PC-9 (cell line): ENCODE data around the gene TMEM98. TPM values are rescaled to one million over a fixed set of nuclear protein-coding genes. Genes with fewer than 3 reads are reported as not detected.

ENCODE experiments used
- BruUV-seq: library from RNA; stranded (reverse); fragments of 400-500 nt; replicated peaks from 2 replicates; lab custom pipeline; 2021; lab: Mats Ljungman, UMichigan
- CTCF ChIA-PET: fragments of 300-600 bp; sonication (Branson Sonifier 250); formaldehyde crosslinking; loops from one replicate; lab custom pipeline; 2022; ENCODE audit warnings: antibody characterized with exemption; lab: Charles Lee
- POLR2A ChIA-PET: fragments of 300-600 bp; sonication (Branson Sonifier 250); formaldehyde crosslinking; loops from one replicate; lab custom pipeline; 2022; ENCODE audit warnings: antibody characterized with exemption; ENCODE audit not compliant: unreplicated experiment; lab: Charles Lee
- DNase-seq, 2 experiments: peaks; one replicate each; pipeline versions ENCODE4 v3.0.0 to v3.0.0-alpha.2; 2015 to 2022; ENCODE audit warnings: mixed read lengths in 1 of 2
- H2AFZ ChIP-seq: fragments of 200-600 bp; sonication (generic); 2 replicates; pipeline ENCODE4 v1.8.1; 2017; ENCODE audit warnings: antibody characterized with exemption
- H3F3A ChIP-seq: fragments of 200-600 bp; sonication (generic); 2 replicates; pipeline ENCODE4 v1.8.1; 2017; ENCODE audit warnings: antibody characterized with exemption, mild to moderate bottlenecking, low read depth; ENCODE audit not compliant: insufficient read depth
- H3K27ac ChIP-seq: fragments of 200-600 bp; sonication (generic); 2 replicates; pipeline ENCODE4 v1.6.1; 2016; ENCODE audit warnings: mixed run types
- H3K27me3 ChIP-seq: fragments of 200-600 bp; sonication (generic); 2 replicates; pipeline ENCODE4 v1.6.1; 2016; ENCODE audit warnings: low read depth, mixed run types; ENCODE audit not compliant: insufficient read depth
- H3K36me3 ChIP-seq: fragments of 200-600 bp; sonication (generic); 2 replicates; pipeline ENCODE4 v1.6.1; 2016; ENCODE audit warnings: low read depth, mixed run types
- H3K4me1 ChIP-seq: fragments of 200-600 bp; sonication (generic); replicated peaks from 2 replicates; pipeline ENCODE4 v1.6.1; 2016; ENCODE audit warnings: mixed run types; ENCODE audit not compliant: insufficient read depth
- H3K4me2 ChIP-seq: fragments of 200-600 bp; sonication (generic); 2 replicates; pipeline ENCODE4 v1.6.1; 2017; ENCODE audit warnings: mixed run types
- H3K4me3 ChIP-seq: fragments of 200-600 bp; sonication (generic); 2 replicates; pipeline ENCODE4 v1.6.1; 2016; ENCODE audit warnings: mixed run types
- H3K79me2 ChIP-seq: fragments of 200-600 bp; sonication (generic); 2 replicates; pipeline ENCODE4 v1.6.1; 2017; ENCODE audit warnings: low read depth, mixed run types
- H3K9me2 ChIP-seq: fragments of 200-600 bp; sonication (generic); 2 replicates; pipeline ENCODE4 v1.8.1; 2017; ENCODE audit warnings: mild to moderate bottlenecking; ENCODE audit not compliant: insufficient read depth
- H3K9me3 ChIP-seq: fragments of 200-600 bp; sonication (generic); 2 replicates; pipeline ENCODE4 v1.8.1; 2016; ENCODE audit warnings: low read depth; ENCODE audit not compliant: insufficient read depth
- H4K20me1 ChIP-seq: fragments of 200-600 bp; sonication (generic); 2 replicates; pipeline ENCODE4 v1.8.1; 2017; ENCODE audit not compliant: insufficient read depth
- EZH2 ChIP-seq: fragments of 200-600 bp; sonication (generic); IDR thresholded peaks from 2 replicates; pipeline ENCODE4 v1.8.0; 2017; ENCODE audit warnings: antibody characterized with exemption, low read depth
- intact Hi-C: fragments of 100-400 bp; cut with micrococcal nuclease; formaldehyde crosslinking; loops from one replicate; pipeline ENCODE4 v1.10.0; 2022; ENCODE audit not compliant: unreplicated experiment
- total RNA-seq: library from RNA; stranded (reverse); gene quantifications from 2 replicates; pipeline ENCODE4 v1.2.3, GENCODE V29; 2021
- TF ChIP-seq, protein P1 (sequence below): fragments of 200-600 bp; sonication (generic); conservative IDR thresholded peaks from 2 replicates; pipeline ENCODE4 v1.6.1; 2017; ENCODE audit warnings: mixed run types, antibody characterized with exemption, mild to moderate bottlenecking, moderate library complexity

Gene TMEM98
- total RNA-seq, 1 experiment from 2014 or later, result not detected

DNA sequence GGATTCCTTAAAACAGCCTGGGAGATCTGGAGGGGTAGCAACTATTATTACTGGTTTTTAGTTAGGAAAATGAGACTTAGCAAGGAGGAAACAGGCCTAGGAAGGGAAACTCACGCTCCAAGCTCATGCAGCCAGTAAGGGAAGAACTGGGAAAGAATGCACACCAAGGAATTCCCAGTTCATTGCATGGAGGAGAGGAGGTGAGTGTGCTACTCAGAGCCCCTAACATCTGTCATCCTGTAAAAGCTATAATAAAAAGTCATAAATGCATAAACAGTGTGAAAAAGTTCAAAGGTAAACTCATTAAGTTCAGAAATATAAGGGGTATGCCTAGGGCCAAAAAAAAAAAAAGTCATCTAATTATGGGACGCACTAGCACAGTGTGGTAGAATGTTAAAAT lies 25.9 kb downstream of the TMEM98 start:
- Histone ChIP-seq H4K20me1 (no peaks in the 10 kb centered on the region), H3K4me1 (no peaks in the 10 kb centered on the region), H3K27me3 (peaks cover 47% of the 10 kb centered on the region), H3K4me2 (no peak overlapping the region), H3K9me2 (no peaks in the 10 kb centered on the region), H3F3A (no peaks in the 10 kb centered on the region), H3K4me3 (no peak overlapping the region), H2AFZ (no peak overlapping the region), H3K36me3 (no peaks in the 10 kb centered on the region), H3K79me2 (no peaks in the 10 kb centered on the region), H3K27ac (no peak overlapping the region), H3K9me3 (no peaks in the 10 kb centered on the region)
- ChIA-PET POLR2A (no interaction called here), CTCF (no interaction called here)
- no peak for TF ChIP-seq EZH2
- TF ChIP-seq, protein P1, sequence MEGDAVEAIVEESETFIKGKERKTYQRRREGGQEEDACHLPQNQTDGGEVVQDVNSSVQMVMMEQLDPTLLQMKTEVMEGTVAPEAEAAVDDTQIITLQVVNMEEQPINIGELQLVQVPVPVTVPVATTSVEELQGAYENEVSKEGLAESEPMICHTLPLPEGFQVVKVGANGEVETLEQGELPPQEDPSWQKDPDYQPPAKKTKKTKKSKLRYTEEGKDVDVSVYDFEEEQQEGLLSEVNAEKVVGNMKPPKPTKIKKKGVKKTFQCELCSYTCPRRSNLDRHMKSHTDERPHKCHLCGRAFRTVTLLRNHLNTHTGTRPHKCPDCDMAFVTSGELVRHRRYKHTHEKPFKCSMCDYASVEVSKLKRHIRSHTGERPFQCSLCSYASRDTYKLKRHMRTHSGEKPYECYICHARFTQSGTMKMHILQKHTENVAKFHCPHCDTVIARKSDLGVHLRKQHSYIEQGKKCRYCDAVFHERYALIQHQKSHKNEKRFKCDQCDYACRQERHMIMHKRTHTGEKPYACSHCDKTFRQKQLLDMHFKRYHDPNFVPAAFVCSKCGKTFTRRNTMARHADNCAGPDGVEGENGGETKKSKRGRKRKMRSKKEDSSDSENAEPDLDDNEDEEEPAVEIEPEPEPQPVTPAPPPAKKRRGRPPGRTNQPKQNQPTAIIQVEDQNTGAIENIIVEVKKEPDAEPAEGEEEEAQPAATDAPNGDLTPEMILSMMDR, result no peak
- intact Hi-C loops, result no loop called here
- no TSS peak for BruUV-seq
- no peak for DNase-seq

DNA sequence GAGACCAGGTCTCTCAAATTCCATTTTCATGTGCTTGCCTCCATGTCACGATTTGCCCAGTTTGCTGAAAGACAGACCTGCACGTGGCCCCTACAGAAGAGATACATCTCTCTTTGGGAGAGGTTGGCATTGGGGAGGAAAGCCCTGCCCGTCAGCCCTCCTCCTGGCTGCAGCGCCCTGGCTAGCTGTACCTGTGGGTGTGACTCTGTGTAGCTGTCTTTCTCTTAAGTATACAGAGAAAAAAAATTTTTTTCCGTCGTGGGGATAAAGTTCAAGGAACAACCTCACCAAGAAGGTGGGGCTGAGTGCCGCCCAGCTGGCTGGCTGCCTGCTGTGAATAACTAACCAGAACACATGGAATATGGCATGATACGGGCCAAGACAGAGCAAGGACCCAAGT lies 26.5 kb downstream of the TMEM98 start:
- Histone ChIP-seq H3K9me3 (no peaks in the 10 kb centered on the region), H2AFZ (no peak overlapping the region), H3K4me3 (no peak overlapping the region), H3K79me2 (no peaks in the 10 kb centered on the region), H3K4me1 (no peaks in the 10 kb centered on the region), H3K27ac (no peak overlapping the region), H3K36me3 (no peaks in the 10 kb centered on the region), H3K4me2 (no peak overlapping the region), H4K20me1 (no peaks in the 10 kb centered on the region), H3K27me3 (peaks cover 44% of the 10 kb centered on the region), H3F3A (no peaks in the 10 kb centered on the region), H3K9me2 (no peaks in the 10 kb centered on the region)
- TF ChIP-seq, protein P1, result no peak
- TF ChIP-seq EZH2, result no peak
- BruUV-seq, result no TSS peak
- DNase-seq, result no peak
- ChIA-PET CTCF (no interaction called here), POLR2A (no interaction called here)
- intact Hi-C loops, result no loop called here

DNA sequence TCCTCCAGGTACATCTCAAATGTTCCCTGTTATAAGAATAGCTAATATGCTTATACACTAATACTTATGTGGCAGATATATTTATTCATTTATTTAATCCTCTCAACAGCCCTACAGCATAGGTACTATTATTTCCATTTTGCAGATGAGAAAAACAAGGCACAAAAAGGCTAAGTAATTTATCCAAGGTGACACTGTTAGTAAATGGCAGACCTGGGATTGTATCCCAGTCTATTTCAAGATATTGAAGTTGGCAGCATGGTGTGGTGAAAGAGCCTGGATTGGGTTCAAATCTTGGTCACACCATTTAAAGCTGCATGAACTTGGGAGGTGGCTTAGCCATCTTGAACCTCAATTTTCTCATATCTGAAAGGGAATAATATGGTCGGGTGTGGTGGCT lies 27.2 kb downstream of the TMEM98 start:
- no peak for DNase-seq
- H3K9me3 ChIP-seq, result no peaks in the 10 kb centered on the region
- H3K4me1 ChIP-seq, result no peaks in the 10 kb centered on the region
- H3K79me2 ChIP-seq, result no peaks in the 10 kb centered on the region
- H3K4me3 ChIP-seq, result no peak overlapping the region
- no TSS peak for BruUV-seq
- H3K36me3 ChIP-seq, result no peaks in the 10 kb centered on the region
- POLR2A ChIA-PET, result no interaction called here
- no peak for TF ChIP-seq EZH2
- TF ChIP-seq, protein P1, result no peak
- H3K27ac ChIP-seq, result no peak overlapping the region
- CTCF ChIA-PET, result no interaction called here
- no peak overlapping the region for H3K4me2 ChIP-seq
- no peaks in the 10 kb centered on the region for H4K20me1 ChIP-seq
- peaks cover 44% of the 10 kb centered on the region for H3K27me3 ChIP-seq
- no peak overlapping the region for H2AFZ ChIP-seq
- intact Hi-C loops, result no loop called here
- no peaks in the 10 kb centered on the region for H3F3A ChIP-seq
- no peaks in the 10 kb centered on the region for H3K9me2 ChIP-seq
